ENCODE data around the gene PSPH. TPM values are rescaled to one million over a fixed set of nuclear protein-coding genes. Genes with fewer than 3 reads are reported as not detected.
"Not testable (repeated sequence)": the region's sequence is repeated elsewhere in the genome, so short reads cannot be mapped to it uniquely, and the experiment has no call there.

The PSPH gene
- total RNA-seq, 1 experiment from 2014 or later: 49.3 TPM

- TF ChIP-seq CTCF (IDR thresholded peaks at IDR 0.05) (no peak), ZSCAN18 (CRISPR knock-in tag; IDR thresholded peaks at IDR 0.05) (no peak), PRDM15 (CRISPR knock-in tag; IDR thresholded peaks at IDR 0.05) (no peak), E2F5 (CRISPR knock-in tag; IDR thresholded peaks at IDR 0.05) (no peak), ESRRA (CRISPR knock-in tag; IDR thresholded peaks at IDR 0.05; ENCODE audit: borderline replicate concordance) (no peak), ZNF512 (CRISPR knock-in tag; IDR thresholded peaks at IDR 0.05; ENCODE audit: borderline replicate concordance) (no peak)
These were observed 4.4 kb downstream of the PSPH start (continued) for GRCh38 chr7:56046721-56047445.

- not testable (repeated sequence) for H3K9me3 Mint-ChIP-seq; H3K4me3 Mint-ChIP-seq; H3K27me3 Mint-ChIP-seq (ENCODE audit: low read depth); ATAC-seq; H3K4me1 Mint-ChIP-seq; DNase-seq (ENCODE audit: low spot score); H3K27ac Mint-ChIP-seq
- POLR2A ChIA-PET: interaction anchor here (1.5 kb wide), 1 partner anchor 12 kb away, joined by 5 read pairs; no protein-coding TSS in a partner anchor
- H3K36me3 Mint-ChIP-seq: peaks cover 19% of the 10 kb centered on the region
- CTCF ChIA-PET: interaction anchor here (0.8 kb wide), 1 partner anchor 17 kb away, joined by 3 read pairs; no protein-coding TSS in a partner anchor
These were observed 5.5 kb downstream of the PSPH start for GRCh38 chr7:56045758-56046157.

- H3K4me1 Mint-ChIP-seq: no peaks in the 10 kb centered on the region
- H3K36me3 Mint-ChIP-seq: peaks cover 23% of the 10 kb centered on the region
- no peak for TF ChIP-seq AR (CRISPR knock-in tag; IDR thresholded peaks at IDR 0.05)
- no peak for TF ChIP-seq ZBTB43 (CRISPR knock-in tag; IDR thresholded peaks at IDR 0.05)
- no peak for TF ChIP-seq JUN (CRISPR knock-in tag; IDR thresholded peaks at IDR 0.05)
- TF ChIP-seq RELA (CRISPR knock-in tag; IDR thresholded peaks at IDR 0.05; ENCODE audit: borderline replicate concordance): no peak
- TF ChIP-seq ZNF512 (CRISPR knock-in tag; IDR thresholded peaks at IDR 0.05; ENCODE audit: borderline replicate concordance): no peak
- no peak for TF ChIP-seq IRF1 (CRISPR knock-in tag; IDR thresholded peaks at IDR 0.05)
- H3K4me3 Mint-ChIP-seq: no peak overlapping the region
- no peak overlapping the region for H3K27ac Mint-ChIP-seq
- POLR2A ChIA-PET: interaction anchor here (0.6 to 1.3 kb wide), 3 partner anchors 11 to 142 kb away, joined by 4 to 9 read pairs (median 7); partner anchors contain the start of genes CCT6A and PSPH
- no peaks in the 10 kb centered on the region for H3K27me3 Mint-ChIP-seq (ENCODE audit: low read depth)
- ATAC-seq (no peak), DNase-seq (ENCODE audit: low spot score) (no peak)
- CTCF ChIA-PET: interaction anchor here (0.7 kb wide), 1 partner anchor 39 kb away, joined by 6 read pairs; no protein-coding TSS in a partner anchor
- no peaks in the 10 kb centered on the region for H3K9me3 Mint-ChIP-seq
These were observed 10.5 kb downstream of the PSPH start for GRCh38 chr7:56040730-56041129.
